CD4-positive, alpha-beta T cell treated with Interleukin-6 at 100 ng/mL for 8 hours (primary cell): ENCODE data around the gene CPEB2.
"Not testable (repeated sequence)": the region's sequence is repeated elsewhere in the genome, so short reads cannot be mapped to it uniquely, and the experiment has no call there.

ENCODE experiments used
- DNase-seq: peaks from one replicate; pipeline ENCODE4 v3.0.0-alpha.2; 2020; ENCODE audit warnings: mixed read lengths, low spot score

Gene CPEB2

DNA sequence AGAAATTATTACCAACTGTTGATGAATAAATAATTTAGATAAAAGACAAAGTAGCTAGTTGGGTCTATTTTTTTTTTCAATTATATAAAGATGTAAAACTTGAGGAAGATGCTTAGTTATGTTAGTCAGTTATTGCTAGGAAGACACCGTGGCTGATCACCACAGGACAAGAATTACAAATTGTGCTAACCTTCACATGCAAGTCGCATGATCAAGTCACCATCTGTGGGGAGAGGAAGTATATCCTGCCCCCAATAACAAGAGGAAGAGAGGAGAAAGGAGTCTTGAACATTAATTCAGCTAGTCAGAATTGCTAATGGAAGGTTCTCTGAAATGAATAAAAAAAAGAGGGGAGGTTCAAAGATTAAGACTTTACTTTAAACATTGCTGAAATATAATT is 52.3 kb downstream of the CPEB2 start:
- no peak for DNase-seq

GRCh38 chr4:15060213-15060612 is 57.9 kb downstream of the CPEB2 start:
- DNase-seq: no peak

- DNase-seq: no peak
Measured at GRCh38 chr4:15063341-15063740, 61.1 kb downstream of the CPEB2 start.

GRCh38 chr4:15065516-15065915 is 63.2 kb downstream of the CPEB2 start:
- no peak for DNase-seq

DNA sequence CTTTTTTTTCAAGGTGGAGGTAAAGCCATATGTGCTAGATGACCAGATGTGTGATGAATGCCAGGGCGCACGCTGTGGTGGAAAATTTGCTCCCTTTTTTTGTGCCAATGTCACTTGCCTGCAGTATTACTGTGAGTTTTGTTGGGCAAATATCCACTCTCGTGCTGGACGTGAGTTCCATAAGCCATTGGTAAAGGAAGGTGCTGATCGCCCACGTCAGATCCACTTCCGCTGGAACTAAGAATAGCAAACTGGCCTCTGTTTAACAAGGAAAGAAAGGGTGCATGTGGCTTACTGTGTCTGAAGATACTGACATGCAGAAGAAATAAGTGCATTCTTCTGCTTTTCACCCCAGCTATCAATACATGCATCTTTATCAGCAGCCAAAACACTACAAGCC is 63.9 kb downstream of the CPEB2 start:
- no peak for DNase-seq

GRCh38 chr4:15068298-15068697 is 66.0 kb downstream of the CPEB2 start:
- no peak for DNase-seq

DNA sequence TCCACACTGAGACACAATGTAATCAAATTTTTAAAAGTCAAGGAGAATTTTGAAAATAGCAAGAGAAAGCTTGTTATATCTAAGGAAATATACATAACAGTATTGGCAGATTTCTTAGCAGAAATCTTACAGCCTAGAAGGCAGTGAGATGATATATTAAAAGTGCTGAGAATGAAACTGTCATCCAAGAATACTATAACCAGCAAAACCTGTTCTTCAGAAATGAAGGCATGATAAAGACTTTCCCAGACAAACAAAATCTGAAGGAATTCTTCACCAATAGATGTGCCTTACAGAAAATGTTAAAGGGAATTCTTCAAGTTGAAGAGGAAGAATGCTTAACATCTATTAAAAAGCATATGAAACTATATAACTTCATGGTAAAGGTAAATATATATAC is 73.6 kb downstream of the CPEB2 start:
- DNase-seq: no peak

GRCh38 chr4:15077969-15078368 is 75.7 kb downstream of the CPEB2 start:
- no peak for DNase-seq

DNA sequence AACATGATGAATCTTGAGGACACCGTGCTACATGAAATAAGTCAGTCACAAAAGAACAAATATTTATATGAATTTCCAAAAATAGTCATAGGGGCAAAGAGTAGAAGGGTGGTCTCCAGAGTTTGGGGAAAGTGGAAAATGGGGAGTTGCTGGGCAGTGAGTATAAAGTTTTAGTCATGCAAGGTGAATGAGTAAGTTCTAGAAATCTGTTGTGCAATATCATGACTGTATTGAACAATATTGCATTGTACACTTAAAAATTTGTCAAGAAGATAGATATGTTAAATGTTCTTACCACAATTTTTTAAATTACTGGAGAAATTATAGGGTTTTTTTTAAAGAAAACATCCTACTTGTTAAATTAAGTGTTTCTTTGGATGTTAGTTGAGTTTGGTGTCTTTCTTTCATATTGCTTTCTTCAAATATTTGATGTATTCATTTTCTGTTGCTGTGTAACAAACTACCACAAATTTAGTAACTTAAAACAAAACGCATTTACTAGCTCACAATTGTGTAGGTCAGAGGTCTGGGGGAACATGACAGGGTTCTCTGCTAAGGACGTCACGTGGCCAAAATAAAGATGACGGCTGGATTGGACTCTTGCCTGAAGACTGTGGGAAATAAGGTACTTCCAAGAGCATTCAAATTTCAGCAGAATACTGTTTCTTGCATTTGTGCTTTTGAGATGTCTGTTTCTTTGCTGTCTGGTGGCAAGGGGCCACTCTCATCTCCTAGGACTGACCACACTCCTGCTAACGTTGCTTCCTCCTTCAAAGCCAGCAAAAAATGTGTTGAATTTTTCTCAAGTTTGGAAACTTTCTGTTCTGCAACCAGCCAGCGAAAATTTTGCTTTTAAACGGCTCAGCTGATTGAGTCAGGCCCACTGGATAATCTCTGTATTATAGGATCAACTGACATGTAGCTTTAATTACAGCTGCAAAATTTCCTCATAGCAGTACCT is 76.7 kb downstream of the CPEB2 start:
- no peak for DNase-seq

- no peak for DNase-seq
Measured at GRCh38 chr4:15084780-15085179, 82.5 kb downstream of the CPEB2 start.

DNA sequence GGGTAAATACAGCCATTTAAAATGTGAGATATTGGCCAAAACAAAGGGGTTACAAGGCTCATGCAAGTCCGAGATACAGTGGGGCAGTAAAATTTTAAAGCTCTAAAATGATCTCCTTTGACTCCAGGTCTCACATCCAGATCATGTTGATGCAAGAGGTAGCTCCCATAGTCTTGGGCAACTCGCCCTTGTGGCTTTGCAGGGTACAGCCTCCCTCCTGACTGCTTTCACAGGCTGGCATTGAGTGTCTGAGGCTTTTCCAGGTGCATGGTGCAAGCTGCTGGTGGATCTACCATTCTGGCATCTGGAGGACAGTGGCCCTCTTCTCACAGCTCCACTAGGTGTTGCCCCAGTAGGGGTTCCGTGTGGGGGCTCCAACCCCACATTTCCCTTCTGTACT is 83.5 kb downstream of the CPEB2 start:
- not testable (repeated sequence) for DNase-seq

DNA sequence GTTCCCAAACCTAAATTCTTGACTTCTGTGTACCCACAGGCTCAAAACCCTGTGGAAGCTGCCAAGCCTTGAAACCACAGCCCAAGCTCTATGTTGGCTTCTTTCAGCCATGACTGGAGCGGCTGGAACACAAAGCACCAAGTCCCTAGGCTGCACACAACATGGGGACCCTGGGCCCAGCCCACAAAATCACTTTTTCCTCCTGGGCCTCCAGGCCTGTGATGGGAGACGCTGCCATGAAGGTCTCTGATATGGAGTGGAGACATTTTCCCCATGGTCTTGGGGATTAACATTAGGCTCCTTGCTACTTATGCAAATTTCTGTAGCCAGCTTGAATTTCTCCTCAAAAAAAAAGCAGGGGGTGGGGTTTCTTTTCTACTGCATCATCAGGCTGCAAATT is 84.0 kb downstream of the CPEB2 start:
- not testable (repeated sequence) for DNase-seq

DNA sequence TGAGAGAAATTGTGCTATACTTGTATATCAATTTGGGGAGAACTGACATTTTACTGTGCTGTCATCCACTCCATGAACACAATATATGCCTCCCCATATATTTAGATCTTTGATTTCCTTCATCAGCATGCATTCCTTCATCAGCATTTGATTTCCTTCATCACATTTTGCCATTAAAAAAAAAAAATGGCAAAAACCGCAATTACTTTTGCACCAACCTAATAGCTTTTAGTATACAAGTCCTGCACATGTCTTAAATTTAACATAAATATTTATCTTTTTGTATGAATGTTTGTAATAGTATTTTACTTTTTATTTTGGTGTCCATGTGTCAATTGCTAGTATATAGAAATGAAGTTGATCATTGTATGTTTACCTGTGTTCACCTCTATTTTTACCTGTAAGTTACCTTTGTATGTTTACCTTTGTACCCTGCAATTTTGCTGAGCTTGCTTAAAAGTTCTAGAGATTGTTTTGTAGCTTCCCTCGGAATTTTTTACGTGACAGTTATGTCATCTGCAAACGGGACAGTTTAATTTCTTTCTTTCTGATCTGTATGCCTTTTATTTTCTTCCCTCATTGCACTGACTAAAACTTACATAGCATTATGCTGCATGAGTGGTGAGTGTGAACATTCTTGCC is 86.2 kb downstream of the CPEB2 start:
- DNase-seq: no peak

GRCh38 chr4:15089979-15090378 is 87.7 kb downstream of the CPEB2 start:
- no peak for DNase-seq

GRCh38 chr4:15100380-15100779 is 98.1 kb downstream of the CPEB2 start:
- DNase-seq: no peak

DNA sequence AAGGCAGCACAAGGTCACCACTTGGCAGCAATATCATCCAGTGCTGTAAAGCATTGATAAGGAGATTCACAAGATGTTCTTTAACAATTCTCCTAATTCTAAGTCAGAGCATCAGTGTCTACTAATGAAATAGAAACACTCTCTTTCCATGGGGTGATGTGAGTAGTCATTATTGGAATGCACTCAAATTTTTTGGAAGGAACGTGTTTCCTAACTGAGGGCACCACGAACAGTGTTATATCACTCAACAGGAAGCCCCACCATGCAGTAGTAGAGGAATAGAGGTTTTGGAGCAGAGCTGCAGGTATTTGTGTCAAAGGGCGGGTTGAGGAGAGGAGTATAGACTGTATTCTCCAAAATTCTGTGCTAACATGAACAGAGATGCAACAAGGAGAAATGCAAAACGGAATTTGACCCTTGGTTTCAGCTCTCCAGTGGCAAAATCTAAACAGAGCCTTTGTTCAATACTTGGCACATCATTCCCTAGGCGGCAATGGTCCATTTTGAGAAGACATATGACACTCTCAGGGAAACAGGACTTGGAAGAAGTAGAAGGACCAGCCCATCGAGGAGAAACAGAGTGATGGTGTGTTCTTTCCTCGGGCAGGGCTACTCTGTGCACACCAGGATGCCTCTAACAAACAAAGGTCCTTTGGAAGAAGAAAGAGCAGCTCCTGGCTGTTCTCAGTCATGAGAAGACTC is 98.9 kb downstream of the CPEB2 start:
- no peak for DNase-seq

DNA sequence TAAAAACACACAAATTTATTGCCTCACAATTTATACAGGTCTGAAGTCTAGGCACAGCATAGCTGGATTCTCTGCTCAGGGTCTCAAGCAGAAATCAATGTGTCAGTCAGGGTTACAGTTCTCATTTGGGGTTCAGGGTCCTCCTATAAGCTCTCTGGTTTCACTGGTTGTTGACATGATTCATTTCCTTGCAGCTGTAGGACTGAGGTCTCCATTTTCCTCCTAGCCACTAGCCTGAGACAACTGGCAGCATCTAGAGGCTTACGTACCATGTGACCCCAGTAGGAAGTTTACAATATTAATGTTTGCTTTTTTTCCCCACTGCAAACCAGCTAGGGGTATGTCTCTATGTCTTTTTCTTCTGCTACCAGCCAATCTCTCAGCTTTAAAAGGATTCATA is 102.5 kb downstream of the CPEB2 start:
- no peak for DNase-seq

- DNase-seq: no peak
Measured at GRCh38 chr4:15106399-15106798, 104.1 kb downstream of the CPEB2 start.

- no peak for DNase-seq
Measured at GRCh38 chr4:15109600-15109999, 107.3 kb downstream of the CPEB2 start.

GRCh38 chr4:15110120-15110571 is 107.9 kb downstream of the CPEB2 start:
- DNase-seq: no peak

GRCh38 chr4:15116509-15117079 is 114.3 kb downstream of the CPEB2 start:
- no peak for DNase-seq

GRCh38 chr4:15117270-15117946 is 115.1 kb downstream of the CPEB2 start:
- no peak for DNase-seq
